IMR-90 (cell line): Measurements from ENCODE around the gene LRRC14B. TPM values are rescaled to one million over a fixed set of nuclear protein-coding genes. Genes with fewer than 3 reads are reported as not detected.

Experiments
- ATAC-seq: fragments of 200-7000 bp; cut with Tn5 transposase; 2 replicates; pipeline ENCODE4 v1.9.1; 2020; ENCODE audit warnings: low read depth, mild to moderate bottlenecking, moderate library complexity
- BruUV-seq: library from RNA; stranded (reverse); fragments of 400-500 nt; replicated peaks from 2 replicates; lab custom pipeline; 2021; lab: Mats Ljungman, UMichigan
- CTCF ChIA-PET: fragments of 300-600 bp; formaldehyde crosslinking; extraction: SDS; loops from one replicate; lab custom pipeline; 2021; ENCODE audit warnings: antibody characterized with exemption; lab: Yijun Ruan, JAX
- POLR2A ChIA-PET: fragments of 300-600 bp; sonication (Branson Sonifier 250); formaldehyde crosslinking; loops from one replicate; lab custom pipeline; 2022; ENCODE audit warnings: antibody characterized with exemption; ENCODE audit not compliant: unreplicated experiment; lab: Charles Lee
- DNase-seq: peaks from one replicate; pipeline ENCODE4 v3.0.0; 2013
- H2AFZ ChIP-seq: replicated peaks from 2 replicates; pipeline ENCODE3; 2013; ENCODE audit warnings: low read length, mild to moderate bottlenecking; ENCODE audit not compliant: poor library complexity
- H2AK5ac ChIP-seq: 2 replicates; pipeline ENCODE4 v1.6.1; 2013; ENCODE audit warnings: low read depth, low read length, inconsistent platforms
- H2AK9ac ChIP-seq: replicated peaks from 2 replicates; pipeline ENCODE3; 2013; ENCODE audit warnings: mild to moderate bottlenecking, low read depth, low read length, moderate library complexity; ENCODE audit not compliant: poor library complexity
- H2BK120ac ChIP-seq: 2 replicates; pipeline ENCODE4 v1.6.1; 2013; ENCODE audit warnings: low read depth, low read length, inconsistent platforms
- H2BK15ac ChIP-seq: 3 replicates; pipeline ENCODE4 v1.6.1; 2013; ENCODE audit warnings: low read depth, low read length, inconsistent platforms
- H2BK20ac ChIP-seq: 2 replicates; pipeline ENCODE4 v1.6.1; 2013; ENCODE audit warnings: low read depth, mild to moderate bottlenecking, inconsistent platforms, low read length, moderate library complexity
- H2BK5ac ChIP-seq: 2 replicates; pipeline ENCODE4 v1.6.1; 2013; ENCODE audit warnings: mild to moderate bottlenecking, low read depth, low read length, inconsistent platforms; ENCODE audit not compliant: poor library complexity, severe bottlenecking
- H3K14ac ChIP-seq: replicated peaks from 2 replicates; pipeline ENCODE4 v1.6.1; 2013; ENCODE audit warnings: low read depth, low read length, inconsistent platforms
- H3K18ac ChIP-seq: 2 replicates; pipeline ENCODE4 v1.6.1; 2013; ENCODE audit warnings: low read depth, low read length, control low read depth
- H3K23ac ChIP-seq: 2 replicates; pipeline ENCODE4 v1.6.1; 2013; ENCODE audit warnings: low read depth, low read length, inconsistent platforms
- H3K27ac ChIP-seq: 2 replicates; pipeline ENCODE4 v1.5.1; 2013; ENCODE audit warnings: mild to moderate bottlenecking, control low read depth, low read length; ENCODE audit not compliant: insufficient read depth
- H3K27me3 ChIP-seq: 2 replicates; pipeline ENCODE4 v1.6.1; 2013; ENCODE audit warnings: low read length; ENCODE audit not compliant: control insufficient read depth, insufficient read depth
- H3K36me3 ChIP-seq: 2 replicates; pipeline ENCODE4 v1.6.1; 2013; ENCODE audit warnings: low read length, mixed read lengths; ENCODE audit not compliant: control insufficient read depth, insufficient read depth
- H3K4ac ChIP-seq: 2 replicates; pipeline ENCODE4 v1.6.1; 2013; ENCODE audit warnings: low read depth, low read length, inconsistent platforms
- H3K4me1 ChIP-seq: 2 replicates; pipeline ENCODE4 v1.6.1; 2013; ENCODE audit warnings: low read length, mixed read lengths; ENCODE audit not compliant: control insufficient read depth, insufficient read depth
- H3K4me2 ChIP-seq: 2 replicates; pipeline ENCODE4 v1.6.1; 2013; ENCODE audit warnings: low read depth, mild to moderate bottlenecking, control low read depth, low read length, moderate library complexity
- H3K4me3 ChIP-seq: 2 replicates; pipeline ENCODE4 v1.5.1; 2013; ENCODE audit warnings: low read depth, mild to moderate bottlenecking, control low read depth, low read length, moderate library complexity; ENCODE audit not compliant: insufficient read depth
- H3K56ac ChIP-seq: 2 replicates; pipeline ENCODE4 v1.6.1; 2013; ENCODE audit warnings: low read length, inconsistent platforms; ENCODE audit not compliant: insufficient read depth; ENCODE audit errors: extremely low read depth
- H3K79me1 ChIP-seq, 2 experiments: 2 replicates each; pipeline ENCODE4 v1.6.1; 2013; ENCODE audit warnings: low read length in 2 of 2, inconsistent platforms in 1 of 2, low read depth in 1 of 2
- H3K9ac ChIP-seq: 2 replicates; pipeline ENCODE4 v1.6.1; 2013; ENCODE audit warnings: low read depth, low read length, control low read depth
- H3K9me1 ChIP-seq: 2 replicates; pipeline ENCODE4 v1.6.1; 2013; ENCODE audit warnings: low read length, inconsistent platforms; ENCODE audit not compliant: insufficient read depth
- H3K9me3 ChIP-seq: 2 replicates; pipeline ENCODE4 v1.6.1; 2013; ENCODE audit warnings: low read length; ENCODE audit not compliant: control insufficient read depth, insufficient read depth
- H4K20me1 ChIP-seq: 2 replicates; pipeline ENCODE4 v1.6.1; 2013; ENCODE audit warnings: low read length, inconsistent platforms; ENCODE audit not compliant: insufficient read depth
- H4K5ac ChIP-seq: 2 replicates; pipeline ENCODE4 v1.6.1; 2013; ENCODE audit warnings: mild to moderate bottlenecking, low read depth, low read length, control low read depth
- H4K8ac ChIP-seq, 2 experiments: 2 replicates each; pipeline ENCODE4 v1.6.1; 2013; ENCODE audit warnings: low read depth in 2 of 2, low read length in 2 of 2, control low read depth in 1 of 2, inconsistent platforms in 1 of 2
- H4K91ac ChIP-seq: 2 replicates; pipeline ENCODE4 v1.6.1; 2013; ENCODE audit warnings: low read depth, low read length, inconsistent platforms; ENCODE audit not compliant: insufficient read depth
- BHLHE40 ChIP-seq: fragments of 150-350 bp; IDR thresholded peaks from 2 replicates; pipeline ENCODE4 v1.6.1; 2016; ENCODE audit warnings: mild to moderate bottlenecking, low read depth, low read length
- CEBPB ChIP-seq: IDR thresholded peaks from 2 replicates; pipeline ENCODE4 v1.6.1; 2012; ENCODE audit warnings: low read depth, low read length, improper control_type of control experiment
- CHD1 ChIP-seq: IDR thresholded peaks from 2 replicates; pipeline ENCODE4 v1.6.1; 2012; ENCODE audit warnings: low read depth, low read length, improper control_type of control experiment
- ELK1 ChIP-seq: fragments of 150-350 bp; IDR thresholded peaks from 2 replicates; pipeline ENCODE4 v1.6.1; 2016; ENCODE audit warnings: low read depth, mild to moderate bottlenecking, low read length, moderate library complexity, borderline replicate concordance
- MAFK ChIP-seq: IDR thresholded peaks from 2 replicates; pipeline ENCODE4 v1.6.1; 2012; ENCODE audit warnings: low read depth, low read length, improper control_type of control experiment
- RFX5 ChIP-seq: IDR thresholded peaks from 2 replicates; pipeline ENCODE4 v1.8.0; 2012; ENCODE audit warnings: low read depth, mild to moderate bottlenecking, low read length, moderate library complexity
- SMC3 ChIP-seq: fragments of 150-350 bp; IDR thresholded peaks from 2 replicates; pipeline ENCODE4 v1.6.1; 2016; ENCODE audit warnings: low read depth, mild to moderate bottlenecking, antibody characterized with exemption, low read length, moderate library complexity
- USF2 ChIP-seq: fragments of 150-350 bp; IDR thresholded peaks from 2 replicates; pipeline ENCODE4 v1.6.1; 2017; ENCODE audit warnings: mild to moderate bottlenecking, antibody characterized with exemption, low read length, low read depth
- WGBS, 2 experiments: methylation state at CpG; one replicate each; pipeline versions ENCODE4 v1.1.5 to v1.1.7; 2013; ENCODE audit warnings: missing lambda C conversion rate in 2 of 2; ENCODE audit not compliant: insufficient read length in 1 of 2; ENCODE audit errors: extremely low coverage in 2 of 2; 5-methylcytosine and 5-hydroxymethylcytosine counted together
- dilution Hi-C: fragments of 300-500 bp; cut with HindIII; formaldehyde crosslinking; loops from one replicate; pipeline ENCODE4 v1.14.3; 2018; ENCODE audit warnings: low sequenced_read_pairs; ENCODE audit not compliant: unreplicated experiment
- in situ Hi-C: fragments of 300-500 bp; cut with MboI; formaldehyde crosslinking; loops from 3 replicates; pipeline ENCODE4 v1.14.3; 2019; ENCODE audit warnings: low sequenced_read_pairs, inconsistent platforms, mixed read lengths
- intact Hi-C: fragments of 100-400 bp; cut with micrococcal nuclease; formaldehyde crosslinking; loops from 2 replicates; pipeline ENCODE4 v1.10.0; 2022
- polyA plus RNA-seq, 3 experiments: library from polyadenylated mRNA; depleted of rRNA; stranded (reverse); fragments of >200 nt; gene quantifications; 2 replicates each; pipeline ENCODE4 v1.2.3, GENCODE V29; 2012; ENCODE audit warnings: low replicate concordance in 1 of 3
- total RNA-seq: library from RNA; depleted of rRNA; stranded (reverse); fragments of >200 nt; gene quantifications from 2 replicates; pipeline ENCODE4 v1.2.3, GENCODE V29; 2012

LRRC14B gene
- total and polyA plus RNA-seq, 2 of the 4 experiments (the other 2 are of a cell fraction) = not detected

- Histone ChIP-seq H3K4me3 (no peak overlapping the region), H3K27me3 (peaks cover 19% of the 10 kb centered on the region), H4K91ac (no peak overlapping the region), H3K4me1 (no peaks in the 10 kb centered on the region), H3K56ac (no peak overlapping the region), H4K5ac (no peak overlapping the region), H3K36me3 (no peaks in the 10 kb centered on the region), H2BK120ac (no peak overlapping the region), H4K20me1 (no peaks in the 10 kb centered on the region), H3K23ac (no peak overlapping the region), H2AFZ (no peak overlapping the region), H2BK15ac (no peak overlapping the region), H3K4me2 (no peak overlapping the region), H3K18ac (no peak overlapping the region), H3K14ac (no peak overlapping the region), H2AK5ac (no peak overlapping the region), H3K79me1 (no peaks in the 10 kb centered on the region), H3K27ac (no peak overlapping the region), H3K9me1 (peaks cover 5% of the 10 kb centered on the region; the same call in 1 of the 2 replicates), H3K4ac (no peak overlapping the region), H3K9ac (no peak overlapping the region), H2BK5ac (no peak overlapping the region), H2BK20ac (no peak overlapping the region), H3K9me3 (no peaks in the 10 kb centered on the region), H4K8ac (no peak overlapping the region), H2AK9ac (no peak overlapping the region)
- DNase-seq = no peak
- CTCF ChIA-PET = interaction anchor here (1.0 kb wide), 1 partner anchor 10 kb away, joined by 6 read pairs; no protein-coding TSS in a partner anchor
- no peak for TF ChIP-seq CHD1
- no peak for TF ChIP-seq SMC3
- TF ChIP-seq MAFK = no peak
- TF ChIP-seq ELK1 = no peak
- no peak for TF ChIP-seq BHLHE40
- TF ChIP-seq CEBPB = no peak
- no peak for TF ChIP-seq RFX5
- TF ChIP-seq USF2 = no peak
- POLR2A ChIA-PET = no interaction called here
- no CpG with 5 or more reads among the region's 5 CpGs for WGBS, 2 experiments
- in situ Hi-C loops = no loop called here
- dilution Hi-C loops = no loop called here
- intact Hi-C loops = no loop called here
- no peak for ATAC-seq
- no TSS peak for BruUV-seq
These were observed 13.2 kb upstream of the LRRC14B start for GRCh38 chr5:178110-178509.
